BE2C (cell line): ENCODE data around the gene OR52N1. TPM values are rescaled to one million over a fixed set of nuclear protein-coding genes. Genes with fewer than 3 reads are reported as not detected.

Experiments used
- DNase-seq: peaks from one replicate; pipeline ENCODE4 v3.0.0-alpha.2; 2020
- H3K27me3 ChIP-seq: fragments of 250-450 bp; sonication (Bioruptor Pico); 2 replicates; pipeline ENCODE4 v1.5.1; 2020; ENCODE audit warnings: mild to moderate bottlenecking
- H3K36me3 ChIP-seq: fragments of 250-450 bp; sonication (Bioruptor Pico); 2 replicates; pipeline ENCODE4 v1.5.1; 2020; ENCODE audit warnings: mild to moderate bottlenecking
- H3K4me1 ChIP-seq: fragments of 250-450 bp; sonication (Bioruptor Pico); 2 replicates; pipeline ENCODE4 v1.5.1; 2020
- H3K4me3 ChIP-seq: 2 replicates; pipeline ENCODE4 v1.5.1; 2011; ENCODE audit warnings: low read depth, low read length
- H3K9me3 ChIP-seq: fragments of 250-450 bp; sonication (Bioruptor Pico); 2 replicates; pipeline ENCODE4 v1.5.1; 2020
- polyA plus RNA-seq: library from polyadenylated mRNA; unstranded; fragments of >200 nt; gene quantifications from one replicate; pipeline ENCODE4 v1.2.1, GENCODE V29; 2012; ENCODE audit warnings: low read depth, missing spikeins; ENCODE audit not compliant: insufficient read length, insufficient read depth
- TF ChIP-seq, protein P1 (sequence below): IDR thresholded peaks from 2 replicates; pipeline ENCODE4 v1.5.1; 2012; ENCODE audit warnings: mild to moderate bottlenecking, low read depth, low read length

The OR52N1 gene
- not detected for polyA plus RNA-seq

GRCh38 chr11:5791165-5791564 is at the start of gene OR52N1:
OR52N1 (minus strand) TSS chr11:5791265; CDS start chr11:5788816, 2,449 bp downstream.
- Histone ChIP-seq H3K9me3 (no peaks in the 10 kb centered on the region), H3K4me1 (no peaks in the 10 kb centered on the region), H3K36me3 (no peaks in the 10 kb centered on the region), H3K27me3 (no peaks in the 10 kb centered on the region), H3K4me3 (no peak within 1 kb of the TSS)
- DNase-seq = no peak
- TF ChIP-seq, protein P1, sequence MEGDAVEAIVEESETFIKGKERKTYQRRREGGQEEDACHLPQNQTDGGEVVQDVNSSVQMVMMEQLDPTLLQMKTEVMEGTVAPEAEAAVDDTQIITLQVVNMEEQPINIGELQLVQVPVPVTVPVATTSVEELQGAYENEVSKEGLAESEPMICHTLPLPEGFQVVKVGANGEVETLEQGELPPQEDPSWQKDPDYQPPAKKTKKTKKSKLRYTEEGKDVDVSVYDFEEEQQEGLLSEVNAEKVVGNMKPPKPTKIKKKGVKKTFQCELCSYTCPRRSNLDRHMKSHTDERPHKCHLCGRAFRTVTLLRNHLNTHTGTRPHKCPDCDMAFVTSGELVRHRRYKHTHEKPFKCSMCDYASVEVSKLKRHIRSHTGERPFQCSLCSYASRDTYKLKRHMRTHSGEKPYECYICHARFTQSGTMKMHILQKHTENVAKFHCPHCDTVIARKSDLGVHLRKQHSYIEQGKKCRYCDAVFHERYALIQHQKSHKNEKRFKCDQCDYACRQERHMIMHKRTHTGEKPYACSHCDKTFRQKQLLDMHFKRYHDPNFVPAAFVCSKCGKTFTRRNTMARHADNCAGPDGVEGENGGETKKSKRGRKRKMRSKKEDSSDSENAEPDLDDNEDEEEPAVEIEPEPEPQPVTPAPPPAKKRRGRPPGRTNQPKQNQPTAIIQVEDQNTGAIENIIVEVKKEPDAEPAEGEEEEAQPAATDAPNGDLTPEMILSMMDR = no peak

GRCh38 chr11:5837695-5838094 is 46.6 kb upstream of the OR52N1 start:
- no peaks in the 10 kb centered on the region for H3K27me3 ChIP-seq
- no peak overlapping the region for H3K4me3 ChIP-seq
- H3K36me3 ChIP-seq = no peaks in the 10 kb centered on the region
- H3K9me3 ChIP-seq = no peaks in the 10 kb centered on the region
- no peaks in the 10 kb centered on the region for H3K4me1 ChIP-seq
- no peak for DNase-seq
- TF ChIP-seq, protein P1 = no peak

- H3K4me1 ChIP-seq = no peaks in the 10 kb centered on the region
- no peaks in the 10 kb centered on the region for H3K36me3 ChIP-seq
- DNase-seq = no peak
- no peak overlapping the region for H3K4me3 ChIP-seq
- no peaks in the 10 kb centered on the region for H3K27me3 ChIP-seq
- TF ChIP-seq, protein P1 = no peak
- H3K9me3 ChIP-seq = no peaks in the 10 kb centered on the region
Measured at GRCh38 chr11:5833446-5833845, 42.4 kb upstream of the OR52N1 start.

DNA sequence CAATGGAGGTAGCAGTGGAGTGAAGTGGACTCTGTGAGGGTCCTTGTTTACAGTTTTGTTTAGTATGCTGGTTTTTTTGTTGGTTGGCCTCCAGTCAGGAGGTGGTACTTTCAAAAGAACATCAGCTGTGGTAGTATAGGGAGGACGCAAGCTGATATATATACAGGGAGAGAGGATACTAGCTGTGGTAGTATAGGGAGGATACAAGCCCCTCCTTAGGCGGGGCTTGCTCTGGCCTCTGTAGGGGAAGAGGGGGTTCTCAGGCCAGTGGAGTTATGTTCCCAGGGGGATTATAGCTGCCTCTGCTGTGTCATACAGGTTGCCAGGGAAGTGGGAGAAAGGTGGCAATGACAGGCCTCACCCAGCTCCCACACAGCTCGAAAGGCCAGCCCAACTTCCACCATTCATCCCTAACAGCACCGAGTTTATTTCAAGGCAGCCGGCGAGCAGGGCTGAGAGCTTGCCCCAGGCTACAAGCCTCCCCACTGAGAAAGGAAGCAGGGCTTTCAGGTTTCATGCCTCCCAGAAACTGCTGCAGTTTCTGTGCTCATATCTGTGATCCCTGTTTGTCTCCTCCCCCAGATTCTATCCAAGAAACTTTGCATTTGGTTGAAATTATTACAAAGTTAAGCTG is 40.2 kb upstream of the OR52N1 start:
- H3K27me3 ChIP-seq = no peaks in the 10 kb centered on the region

DNA sequence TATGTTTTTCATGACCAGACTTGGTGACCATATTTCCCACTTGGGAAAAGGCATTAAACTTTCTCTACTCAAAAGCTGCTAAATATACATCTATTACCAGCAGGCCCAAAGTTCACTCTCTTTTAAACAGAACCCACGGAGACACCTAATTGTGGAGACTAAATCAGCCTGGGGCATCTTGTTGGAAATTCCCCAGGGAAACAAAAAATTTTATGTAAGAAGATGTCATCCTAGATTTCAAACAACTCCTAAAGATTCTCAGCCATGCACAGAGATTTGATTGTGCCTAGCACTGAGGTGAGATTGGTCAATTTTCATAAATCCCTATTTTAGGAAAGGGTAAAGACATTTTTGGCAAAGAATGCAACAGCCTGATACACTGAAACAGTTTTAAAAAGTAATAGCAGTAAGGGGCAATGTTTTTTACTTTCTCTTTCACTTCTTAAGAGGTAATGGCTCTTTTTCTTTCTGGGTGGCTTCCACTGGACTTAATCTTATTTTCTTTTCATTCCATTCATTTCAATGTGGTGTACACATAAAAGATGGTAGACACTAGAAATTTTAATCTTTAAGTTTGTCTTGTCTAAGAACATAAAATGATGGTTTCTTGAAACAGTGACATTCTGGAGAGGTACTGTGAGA is 27.3 kb upstream of the OR52N1 start:
- Histone ChIP-seq H3K4me1 (no peaks in the 10 kb centered on the region), H3K4me3 (no peak overlapping the region), H3K36me3 (no peaks in the 10 kb centered on the region), H3K27me3 (no peaks in the 10 kb centered on the region), H3K9me3 (no peaks in the 10 kb centered on the region)
- no peak for DNase-seq
- TF ChIP-seq, protein P1 = no peak

More for the DNA sequence above, 40.2 kb upstream of the OR52N1 start:
- TF ChIP-seq, protein P1 = no peak
- Histone ChIP-seq H3K9me3 (no peaks in the 10 kb centered on the region), H3K4me3 (no peak overlapping the region), H3K4me1 (no peaks in the 10 kb centered on the region), H3K36me3 (no peaks in the 10 kb centered on the region)
- no peak for DNase-seq

DNA sequence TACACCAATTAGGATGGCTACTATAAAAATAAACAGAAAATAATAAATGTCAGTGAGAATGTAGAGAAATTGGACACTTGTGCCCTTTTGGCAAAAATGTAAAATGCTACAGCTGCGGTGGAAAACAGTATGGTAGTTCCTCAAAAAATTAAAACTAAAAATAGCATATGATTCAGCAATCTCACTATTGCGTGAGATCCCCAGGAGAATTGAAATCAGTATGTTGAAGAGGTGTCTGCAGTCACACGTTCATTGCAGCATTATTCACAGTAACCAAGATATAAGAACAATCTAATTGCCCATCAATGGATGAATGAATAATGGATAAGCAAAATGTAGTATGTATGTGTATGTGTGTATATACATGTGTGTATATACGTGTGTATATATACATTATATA is 24.5 kb upstream of the OR52N1 start:
- TF ChIP-seq, protein P1 = no peak
- Histone ChIP-seq H3K4me3 (no peak overlapping the region), H3K27me3 (no peaks in the 10 kb centered on the region), H3K4me1 (no peaks in the 10 kb centered on the region), H3K36me3 (no peaks in the 10 kb centered on the region), H3K9me3 (no peaks in the 10 kb centered on the region)
- DNase-seq = no peak
